OCI-LY1 (cell line): ENCODE results near the gene DXO.

ENCODE experiments used
- EZH2 ChIP-seq: fragments of 200-600 bp; sonication (generic), shearing (Covaris generic); IDR thresholded peaks from 2 replicates; pipeline ENCODE4 v1.8.0; 2017; ENCODE audit warnings: borderline replicate concordance, mixed run types, mild to moderate bottlenecking, antibody characterized with exemption, low read length, moderate library complexity, mixed read lengths
- TF ChIP-seq, protein P1 (sequence below): fragments of 200-600 bp; sonication (generic), shearing (Covaris generic); IDR thresholded peaks from 2 replicates; pipeline ENCODE4 v1.5.1; 2017; ENCODE audit warnings: mild to moderate bottlenecking, antibody characterized with exemption, low read length, moderate library complexity, mixed read lengths

DNA sequence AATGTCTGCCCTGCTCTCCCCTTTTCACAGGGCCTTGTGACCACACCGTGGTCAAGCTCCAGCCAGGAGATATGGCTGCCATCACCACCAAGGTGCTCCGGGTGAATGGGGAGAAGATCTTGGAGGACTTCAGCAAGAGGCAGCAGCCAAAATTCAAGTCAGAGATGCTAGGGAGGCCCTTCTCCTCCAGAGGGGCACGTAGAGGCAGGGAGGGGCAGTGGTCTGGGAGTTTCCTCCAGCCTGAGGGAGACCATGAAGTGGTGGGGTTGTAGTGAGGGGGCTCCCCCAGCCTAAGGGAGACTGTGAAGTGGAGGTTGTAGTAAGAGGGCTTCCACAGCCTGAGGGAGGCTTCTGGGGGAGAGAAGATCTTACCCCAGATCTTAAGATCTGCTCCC lies 4.0 kb downstream of the DXO start:
- TF ChIP-seq, protein P1, sequence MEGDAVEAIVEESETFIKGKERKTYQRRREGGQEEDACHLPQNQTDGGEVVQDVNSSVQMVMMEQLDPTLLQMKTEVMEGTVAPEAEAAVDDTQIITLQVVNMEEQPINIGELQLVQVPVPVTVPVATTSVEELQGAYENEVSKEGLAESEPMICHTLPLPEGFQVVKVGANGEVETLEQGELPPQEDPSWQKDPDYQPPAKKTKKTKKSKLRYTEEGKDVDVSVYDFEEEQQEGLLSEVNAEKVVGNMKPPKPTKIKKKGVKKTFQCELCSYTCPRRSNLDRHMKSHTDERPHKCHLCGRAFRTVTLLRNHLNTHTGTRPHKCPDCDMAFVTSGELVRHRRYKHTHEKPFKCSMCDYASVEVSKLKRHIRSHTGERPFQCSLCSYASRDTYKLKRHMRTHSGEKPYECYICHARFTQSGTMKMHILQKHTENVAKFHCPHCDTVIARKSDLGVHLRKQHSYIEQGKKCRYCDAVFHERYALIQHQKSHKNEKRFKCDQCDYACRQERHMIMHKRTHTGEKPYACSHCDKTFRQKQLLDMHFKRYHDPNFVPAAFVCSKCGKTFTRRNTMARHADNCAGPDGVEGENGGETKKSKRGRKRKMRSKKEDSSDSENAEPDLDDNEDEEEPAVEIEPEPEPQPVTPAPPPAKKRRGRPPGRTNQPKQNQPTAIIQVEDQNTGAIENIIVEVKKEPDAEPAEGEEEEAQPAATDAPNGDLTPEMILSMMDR: no peak
- TF ChIP-seq EZH2: no peak
